Muscle layer of colon (tissue), 2 donors: ENCODE data around the gene OR52A5.
"Not testable (repeated sequence)": the region's sequence is repeated elsewhere in the genome, so short reads cannot be mapped to it uniquely, and the experiment has no call there.

Source experiments
- H3K27ac ChIP-seq: one replicate; pipeline ENCODE4 v1.7.0; 2013; ENCODE audit warnings: low read depth, mild to moderate bottlenecking, low read length, moderate library complexity
- H3K27me3 ChIP-seq, 2 donors: one replicate each; pipeline ENCODE4 v1.7.0; 2013; ENCODE audit warnings: low read length in 2 of 2, mild to moderate bottlenecking in 2 of 2; ENCODE audit not compliant: insufficient read depth in 2 of 2, control insufficient read depth in 1 of 2
- H3K36me3 ChIP-seq: one replicate; pipeline ENCODE4 v1.7.0; 2013; ENCODE audit warnings: mild to moderate bottlenecking, low read length; ENCODE audit not compliant: insufficient read depth
- H3K4me1 ChIP-seq: one replicate; pipeline ENCODE4 v1.7.0; 2013; ENCODE audit warnings: mild to moderate bottlenecking, low read length; ENCODE audit not compliant: insufficient read depth
- H3K4me3 ChIP-seq, 2 donors: one replicate each; pipeline ENCODE4 v1.7.0; 2013; ENCODE audit warnings: low read length in 2 of 2, low read depth in 1 of 2, mild to moderate bottlenecking in 1 of 2, moderate library complexity in 1 of 2
- H3K9ac ChIP-seq: one replicate; pipeline ENCODE4 v1.7.0; 2013; ENCODE audit warnings: low read length
- H3K9me3 ChIP-seq: one replicate; pipeline ENCODE4 v1.7.0; 2013; ENCODE audit warnings: mild to moderate bottlenecking, low read length
- donor health status: abdominal sarcoma.
- donor health status: Adenocarcinoma of cecum.

Gene OR52A5

DNA sequence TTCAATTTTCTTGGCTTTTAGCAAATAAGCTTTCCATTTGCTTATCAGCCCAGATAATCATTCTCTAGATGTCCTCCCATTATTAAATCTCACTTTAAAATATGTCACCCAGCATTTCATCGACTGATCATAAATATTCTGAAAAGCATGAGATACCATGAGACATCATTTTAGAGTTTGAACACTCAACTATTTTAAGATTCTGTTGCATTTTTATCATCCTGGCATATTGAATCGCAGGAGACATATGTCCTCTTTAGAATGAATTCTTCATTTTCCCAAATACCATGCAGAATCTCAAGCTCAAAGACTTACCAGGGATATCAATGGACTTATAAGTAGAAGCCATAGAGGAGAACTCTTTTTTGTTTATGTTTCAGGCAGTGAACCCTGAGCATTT lies at the start of gene OR52A5:
TSS of gene OR52A5 (minus strand) at position 361 of the 400 bp plus-strand sequence. CDS start 5,714 bp downstream, outside the sequence.
- H3K9me3 ChIP-seq = no peaks in the 10 kb centered on the region
- no peaks in the 10 kb centered on the region for H3K36me3 ChIP-seq
- H3K27ac ChIP-seq = no peak within 1 kb of the TSS
- H3K9ac ChIP-seq = no peak within 1 kb of the TSS
- no peak within 1 kb of the TSS for H3K4me3 ChIP-seq
- H3K4me1 ChIP-seq = no peaks in the 10 kb centered on the region
- no peaks in the 10 kb centered on the region for H3K27me3 ChIP-seq

DNA sequence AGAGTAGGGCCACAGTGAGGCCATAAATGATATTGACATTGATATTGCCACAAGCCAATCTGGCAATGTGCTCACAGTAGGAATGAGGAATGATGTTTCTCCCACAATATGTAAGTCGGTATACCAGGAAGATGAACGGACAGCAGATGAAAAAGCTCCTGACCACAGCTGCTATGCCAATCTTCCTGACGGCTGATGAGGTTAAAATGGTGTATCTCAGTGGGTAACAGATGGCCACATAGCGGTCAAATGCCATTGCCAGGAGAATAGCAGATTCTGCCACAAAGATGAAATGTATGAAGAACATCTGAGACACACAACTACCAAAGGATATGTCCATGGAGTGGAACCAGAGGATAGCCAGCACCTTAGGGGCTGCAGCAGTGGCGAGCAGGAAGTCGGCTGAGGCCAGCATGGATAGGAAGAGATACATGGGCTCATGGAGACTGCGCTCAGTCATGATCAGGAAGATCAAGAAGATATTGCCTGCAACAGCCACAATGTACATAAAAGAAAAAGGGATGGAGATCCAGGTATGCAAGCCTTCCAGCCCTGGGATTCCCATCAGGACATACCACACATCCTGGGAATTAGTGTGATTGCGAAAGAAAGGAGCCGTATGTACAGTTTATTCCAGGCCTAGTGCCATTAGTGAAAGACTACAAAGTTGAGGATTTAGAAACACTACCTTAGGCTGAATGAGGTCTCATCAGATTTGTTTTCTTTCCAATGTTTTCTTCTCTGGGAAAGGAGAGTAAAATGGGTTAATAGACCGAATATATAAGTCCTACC lies 40.1 kb upstream of the OR52A5 start:
- no peaks in the 10 kb centered on the region for H3K27me3 ChIP-seq
- no peak overlapping the region for H3K4me3 ChIP-seq
- no peak overlapping the region for H3K9ac ChIP-seq
- H3K36me3 ChIP-seq = no peaks in the 10 kb centered on the region
- no peaks in the 10 kb centered on the region for H3K4me1 ChIP-seq
- H3K9me3 ChIP-seq = no peaks in the 10 kb centered on the region
- H3K27ac ChIP-seq = no peak overlapping the region

DNA sequence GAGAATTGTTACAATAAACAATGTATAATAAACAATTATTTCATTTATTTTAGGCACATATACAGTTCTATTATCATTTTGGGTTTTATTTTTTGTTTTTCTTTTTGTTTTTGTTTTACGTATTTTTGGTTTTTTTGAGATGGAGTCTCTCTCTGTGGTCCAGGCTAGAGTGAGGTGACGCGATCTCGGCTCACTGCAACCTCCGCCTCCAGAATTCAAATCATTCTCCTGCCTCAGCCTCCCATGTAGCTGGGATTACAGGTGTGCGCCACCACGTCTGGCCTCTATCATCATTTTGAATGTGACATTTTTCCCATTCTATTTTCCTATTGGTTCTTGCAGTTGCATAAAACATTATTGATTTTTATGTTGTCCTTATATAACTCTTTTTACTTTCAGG lies 36.8 kb upstream of the OR52A5 start:
- Histone ChIP-seq H3K4me1 (no peaks in the 10 kb centered on the region), H3K27ac (no peak overlapping the region), H3K27me3 (no peaks in the 10 kb centered on the region), H3K4me3 (no peak overlapping the region), H3K9ac (no peak overlapping the region), H3K9me3 (no peaks in the 10 kb centered on the region), H3K36me3 (no peaks in the 10 kb centered on the region)

DNA sequence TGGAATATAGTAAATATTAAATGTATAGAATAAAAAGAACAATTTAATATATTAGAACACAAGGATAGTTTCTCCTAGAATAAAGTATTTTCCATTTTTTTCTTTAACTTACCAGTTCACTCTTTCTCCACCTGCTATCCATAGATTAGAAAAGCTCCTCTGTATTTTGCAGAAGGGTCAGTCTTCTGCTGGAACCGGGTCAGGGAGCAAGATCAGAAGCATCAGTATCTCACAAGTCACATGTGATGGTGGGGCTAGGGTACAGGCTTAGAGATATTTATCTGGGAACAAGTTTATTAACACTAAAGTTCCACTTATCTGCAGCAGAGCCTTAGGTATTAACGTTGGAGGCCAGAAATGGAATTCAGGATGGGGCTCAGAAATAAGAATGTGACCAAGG lies 33.7 kb upstream of the OR52A5 start:
- H3K36me3 ChIP-seq = no peaks in the 10 kb centered on the region
- no peak overlapping the region for H3K27ac ChIP-seq
- no peaks in the 10 kb centered on the region for H3K4me1 ChIP-seq
- no peaks in the 10 kb centered on the region for H3K9me3 ChIP-seq
- H3K9ac ChIP-seq = no peak overlapping the region
- H3K4me3 ChIP-seq = no peak overlapping the region
- no peaks in the 10 kb centered on the region for H3K27me3 ChIP-seq

DNA sequence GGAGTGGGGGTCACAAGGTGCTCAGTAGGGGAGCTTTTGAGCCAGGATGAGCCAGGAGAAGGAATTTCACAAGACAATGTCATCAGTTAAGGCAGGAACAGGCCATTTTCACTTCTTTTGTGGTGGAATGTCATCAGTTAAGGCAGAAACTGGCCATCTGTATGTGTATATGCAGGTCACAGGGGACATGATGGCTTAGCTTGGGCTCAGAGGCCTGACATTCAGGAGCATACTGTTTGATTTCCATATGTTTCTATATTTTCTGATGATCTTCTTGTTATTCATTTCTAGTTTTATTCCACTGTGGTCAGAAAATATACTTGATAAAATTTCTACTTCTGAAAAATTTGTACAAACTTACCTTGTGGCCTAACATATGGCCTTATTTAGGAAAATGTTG lies 27.7 kb upstream of the OR52A5 start:
- H3K27ac ChIP-seq, H3K4me1 ChIP-seq, H3K9ac ChIP-seq, H3K9me3 ChIP-seq, H3K36me3 ChIP-seq, H3K27me3 ChIP-seq, H3K4me3 ChIP-seq: not testable (repeated sequence)

DNA sequence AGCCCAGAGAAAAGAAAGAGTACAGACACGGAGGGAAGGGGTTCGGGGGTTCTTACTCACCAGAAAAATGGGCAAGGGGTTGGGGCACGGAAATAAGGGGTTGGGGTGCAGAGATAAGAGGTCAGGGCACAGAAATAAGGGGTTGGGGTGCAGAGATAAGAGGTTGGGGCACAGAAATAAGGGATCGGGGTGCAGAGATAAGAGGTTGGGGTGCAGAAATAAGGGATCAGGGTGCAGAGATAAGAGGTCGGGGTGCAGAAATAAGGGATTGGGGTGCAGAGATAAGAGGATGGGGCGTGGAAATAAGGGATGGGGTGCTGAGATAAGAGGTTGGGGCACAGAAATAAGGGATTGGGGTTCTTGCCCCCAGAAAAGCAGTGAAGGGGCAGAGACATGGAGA lies 26.7 kb upstream of the OR52A5 start:
- not testable (repeated sequence) for H3K4me3 ChIP-seq, H3K9ac ChIP-seq, H3K9me3 ChIP-seq, H3K27ac ChIP-seq, H3K36me3 ChIP-seq, H3K27me3 ChIP-seq, H3K4me1 ChIP-seq

DNA sequence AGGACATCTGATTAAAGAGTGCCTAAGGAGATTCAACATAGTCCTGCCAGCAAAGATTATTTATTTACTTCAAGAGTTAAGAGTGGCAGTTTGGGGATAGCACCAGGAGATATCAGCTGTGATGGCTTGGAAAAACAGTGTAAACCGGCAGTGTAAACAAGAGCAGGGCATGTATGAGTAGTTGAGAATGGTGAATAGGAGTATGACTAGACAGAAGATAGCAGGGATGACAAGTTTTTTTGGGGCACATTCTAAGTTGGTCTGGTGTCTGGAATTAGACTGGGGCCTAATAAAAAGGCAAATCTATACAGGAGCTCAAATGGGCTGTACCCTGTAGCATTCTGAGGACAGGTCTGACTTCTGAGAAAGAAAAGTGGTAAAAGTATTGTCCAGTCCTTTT lies 22.9 kb upstream of the OR52A5 start:
- not testable (repeated sequence) for H3K27ac ChIP-seq, H3K36me3 ChIP-seq, H3K9ac ChIP-seq, H3K4me3 ChIP-seq, H3K4me1 ChIP-seq, H3K9me3 ChIP-seq, H3K27me3 ChIP-seq

DNA sequence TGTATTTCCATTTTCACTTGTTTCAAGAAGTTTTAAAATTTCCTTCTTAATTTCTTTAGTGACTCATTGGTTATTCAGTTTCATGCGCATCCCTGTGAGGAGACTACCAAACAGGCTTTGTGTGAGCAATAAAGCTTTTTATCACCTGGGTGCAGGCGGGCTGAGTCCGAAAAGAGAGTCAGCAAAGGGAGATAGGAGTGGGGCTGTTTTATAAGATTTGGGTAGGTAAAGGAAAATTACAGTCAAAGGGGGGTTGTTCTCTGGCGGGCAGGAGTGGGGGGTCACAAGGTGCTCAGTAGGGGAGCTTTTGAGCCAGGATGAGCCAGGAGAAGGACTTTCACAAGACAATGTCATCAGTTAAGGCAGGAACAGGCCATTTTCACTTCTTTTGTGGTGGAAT lies 22.1 kb upstream of the OR52A5 start:
- H3K27me3 ChIP-seq, H3K9me3 ChIP-seq, H3K36me3 ChIP-seq, H3K4me1 ChIP-seq, H3K4me3 ChIP-seq, H3K9ac ChIP-seq, H3K27ac ChIP-seq: not testable (repeated sequence)

DNA sequence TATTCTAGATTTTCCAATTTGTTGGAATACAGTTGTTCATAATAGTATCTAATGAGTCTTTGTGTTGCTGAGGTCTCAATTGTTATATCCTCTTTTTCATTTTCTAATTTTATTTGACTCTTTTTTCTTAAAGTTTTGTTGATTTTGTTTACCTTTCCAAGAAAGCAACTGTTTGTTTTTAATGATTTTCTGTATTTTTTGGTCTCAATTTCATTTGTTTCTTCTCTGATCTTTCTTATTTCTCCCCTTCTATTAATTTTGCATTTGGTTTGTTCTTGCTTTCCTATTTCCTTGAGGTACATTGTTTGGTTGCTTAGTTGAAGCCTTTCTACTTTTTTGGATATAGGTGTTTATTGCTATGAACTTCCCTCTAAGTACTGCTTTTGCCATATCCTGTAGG lies 21.6 kb upstream of the OR52A5 start:
- Histone ChIP-seq H3K9me3 (no peaks in the 10 kb centered on the region), H3K27me3 (no peaks in the 10 kb centered on the region), H3K27ac (no peak overlapping the region), H3K9ac (no peak overlapping the region), H3K4me3 (no peak overlapping the region), H3K36me3 (no peaks in the 10 kb centered on the region), H3K4me1 (no peaks in the 10 kb centered on the region)

DNA sequence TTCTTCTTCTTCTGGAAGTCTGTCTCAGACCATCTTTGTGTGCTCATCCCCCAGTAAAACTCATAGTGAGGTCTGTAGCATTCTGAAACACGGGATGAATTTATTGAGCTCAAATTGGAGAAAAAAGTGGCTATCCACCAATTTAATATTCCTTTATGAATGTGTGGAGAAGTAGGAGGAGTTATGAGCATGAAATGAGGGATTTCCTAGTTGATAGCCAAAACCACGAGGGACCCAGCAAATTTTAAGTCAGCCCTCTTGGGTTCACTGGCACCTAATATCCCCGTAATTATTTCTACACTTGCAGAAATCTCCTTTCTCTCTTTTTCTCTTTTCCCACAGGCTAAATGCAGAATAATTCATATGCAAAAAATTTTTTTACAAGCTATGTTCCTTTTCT lies 16.5 kb upstream of the OR52A5 start, which contains the start of gene OR52A1:
TSS of gene OR52A1 (minus strand) at position 101 of the 400 bp plus-strand sequence. CDS start 2,388 bp downstream, outside the sequence.
- H3K9me3 ChIP-seq = no peaks in the 10 kb centered on the region
- no peaks in the 10 kb centered on the region for H3K36me3 ChIP-seq
- no peak within 1 kb of the TSS for H3K27ac ChIP-seq
- H3K27me3 ChIP-seq = no peaks in the 10 kb centered on the region
- H3K4me3 ChIP-seq = no peak within 1 kb of the TSS
- no peak within 1 kb of the TSS for H3K9ac ChIP-seq
- H3K4me1 ChIP-seq = no peaks in the 10 kb centered on the region

DNA sequence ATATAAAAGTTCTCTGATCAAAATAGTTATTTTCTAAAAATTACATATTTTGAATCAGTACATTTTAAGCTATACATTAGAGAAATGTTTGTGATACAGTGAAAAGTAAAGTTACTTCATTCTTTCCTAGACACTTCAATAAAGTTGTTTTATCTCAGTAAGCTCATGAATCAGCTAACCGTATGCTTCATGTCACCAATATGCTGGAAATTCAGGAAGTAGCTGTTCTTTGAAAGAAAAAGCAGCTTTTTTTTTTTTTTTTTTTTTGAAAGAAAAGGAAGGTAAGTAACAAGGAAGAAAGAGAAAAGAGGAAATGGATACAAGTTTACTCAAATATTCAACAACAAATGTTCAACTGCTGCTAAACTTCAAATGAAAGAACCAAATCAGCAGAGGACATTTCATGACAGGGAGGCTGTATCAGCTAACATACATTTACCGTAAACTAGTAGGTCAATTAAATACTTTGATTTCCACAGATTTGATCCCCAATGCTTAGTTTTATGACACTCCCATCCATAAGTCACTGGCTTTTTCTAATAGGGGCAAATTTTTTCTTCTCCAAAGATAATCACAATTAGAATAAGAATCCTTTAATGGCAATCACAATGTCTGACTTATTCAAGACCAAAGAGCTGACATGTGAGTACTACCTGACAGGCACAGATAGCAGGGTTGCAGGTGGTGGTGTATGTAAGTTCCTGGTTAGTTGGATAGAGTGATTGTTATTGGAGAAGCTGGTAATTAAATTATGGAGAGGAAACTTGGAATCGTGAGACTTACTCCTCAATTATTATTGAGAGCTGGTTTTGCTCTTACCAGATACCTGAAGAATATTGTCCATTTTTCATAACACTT lies 15.6 kb upstream of the OR52A5 start:
- Histone ChIP-seq H3K4me1 (no peaks in the 10 kb centered on the region), H3K27ac (no peak overlapping the region), H3K4me3 (no peak overlapping the region), H3K9ac (no peak overlapping the region), H3K9me3 (no peaks in the 10 kb centered on the region), H3K27me3 (no peaks in the 10 kb centered on the region), H3K36me3 (no peaks in the 10 kb centered on the region)
